NCI-H1092 (cell line): ENCODE data around the gene COX7A1.

ENCODE experiments used
- DNase-seq: peaks from one replicate; lab custom pipeline; 2025; lab: John Stamatoyannopoulos, UW

The COX7A1 gene

GRCh38 chr19:36111200-36111539 is 41.1 kb downstream of the COX7A1 start:
- no peak for DNase-seq

GRCh38 chr19:36110487-36111199 is 41.6 kb downstream of the COX7A1 start, which contains the start of gene OVOL3:
Gene OVOL3 (plus strand): TSS chr19:36111143. CDS start chr19:36111203, 60 bp downstream.
- no peak for DNase-seq

GRCh38 chr19:36108684-36109083 is 43.6 kb downstream of the COX7A1 start:
- no peak for DNase-seq

GRCh38 chr19:36106991-36107390 is 45.3 kb downstream of the COX7A1 start:
- no peak for DNase-seq

GRCh38 chr19:36106441-36106840 is 45.8 kb downstream of the COX7A1 start:
- DNase-seq, result no peak

GRCh38 chr19:36103842-36104552 is 48.2 kb downstream of the COX7A1 start:
- no peak for DNase-seq

GRCh38 chr19:36103040-36103626 is 49.1 kb downstream of the COX7A1 start:
- no peak for DNase-seq

GRCh38 chr19:36101550-36102327 is 50.5 kb downstream of the COX7A1 start:
- DNase-seq, result no peak
